GM21825 (cell line): ENCODE results near the gene NTM.

ENCODE experiments used
- ATAC-seq: cut with Tn5 transposase; IDR thresholded peaks from one replicate; pipeline ENCODE4 v1.9.1; 2021; ENCODE audit warnings: mild to moderate bottlenecking, moderate library complexity; ENCODE audit not compliant: unreplicated experiment

NTM gene

DNA sequence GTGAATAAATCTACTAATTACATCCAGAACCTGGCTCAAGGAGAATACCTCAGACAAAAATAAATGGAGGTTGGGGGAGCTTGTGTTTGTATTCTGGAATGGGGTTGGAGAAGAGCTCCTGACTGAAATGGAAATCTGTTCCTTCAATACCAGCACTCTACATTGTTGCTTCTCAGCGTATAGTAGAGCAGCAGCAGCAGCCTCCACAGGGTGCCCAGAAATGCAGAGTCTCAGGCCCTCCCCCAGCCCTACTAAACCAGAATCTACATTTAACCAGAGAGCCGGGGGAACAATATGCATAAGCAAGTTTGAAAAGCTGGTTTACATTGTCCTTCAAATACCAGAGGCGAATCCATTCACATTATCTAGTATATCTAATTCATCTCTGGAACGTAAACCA, 474.8 kb downstream of the NTM start:
- ATAC-seq: no peak

GRCh38 chr11:131849485-131849884, 479.1 kb downstream of the NTM start:
- ATAC-seq: no peak

DNA sequence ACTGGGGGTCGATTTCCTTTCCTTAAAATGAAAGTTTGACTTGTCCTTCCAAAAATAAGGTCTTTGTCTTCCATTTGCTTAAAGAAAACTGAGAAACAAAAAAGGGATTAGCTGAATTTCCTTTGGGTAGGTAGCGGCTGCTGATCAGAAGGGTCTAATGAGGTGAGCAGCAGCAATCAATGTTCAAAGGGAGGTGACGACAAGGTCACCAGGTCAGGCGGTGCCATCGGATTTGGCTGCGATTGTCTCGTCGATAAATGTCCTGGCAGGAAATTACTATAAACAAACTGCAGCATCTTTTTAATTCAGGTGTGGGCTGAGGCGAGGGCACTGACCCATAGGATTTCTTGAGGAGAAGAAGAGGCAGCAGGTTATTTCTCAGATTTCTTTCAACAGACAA, 480.1 kb downstream of the NTM start:
- ATAC-seq: no peak

DNA sequence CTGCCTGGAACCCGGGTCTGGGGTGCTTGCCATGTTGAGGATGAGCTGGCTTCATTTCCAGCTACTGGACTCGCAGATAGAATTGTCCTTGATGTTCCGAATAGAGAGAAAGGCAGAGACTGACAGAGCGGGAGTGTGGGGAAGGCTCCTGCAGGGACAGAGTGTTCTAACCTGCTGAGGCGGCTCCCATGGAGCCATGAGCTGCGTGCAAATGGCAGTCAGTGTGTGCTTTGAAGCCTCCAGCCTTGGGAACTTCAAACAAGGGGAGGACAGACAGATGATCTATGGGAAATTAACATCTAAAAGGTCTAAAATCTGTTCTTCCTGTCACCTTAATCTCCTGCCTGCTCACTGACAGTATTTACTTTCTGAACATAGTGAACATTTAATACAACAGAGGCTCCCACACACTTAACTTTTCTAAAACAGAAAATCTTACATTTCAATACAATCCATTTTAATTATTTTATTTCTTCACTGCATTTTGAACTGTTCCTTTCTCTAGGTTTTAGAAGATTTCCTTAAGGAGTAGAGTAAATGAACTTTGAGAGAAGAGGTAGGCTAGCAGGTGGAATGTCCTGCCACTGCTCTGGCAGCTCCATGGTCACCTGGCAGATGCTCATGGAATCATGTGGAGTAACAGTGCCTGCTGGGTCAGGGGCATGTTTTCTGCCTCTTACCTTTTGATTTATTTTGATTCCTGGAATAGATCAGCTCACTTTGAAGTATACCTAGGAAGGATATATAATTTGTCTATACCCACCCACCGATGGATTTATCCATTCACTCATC, 481.7 kb downstream of the NTM start:
- ATAC-seq: no peak

GRCh38 chr11:131852757-131853156, 482.3 kb downstream of the NTM start:
- no peak for ATAC-seq

DNA sequence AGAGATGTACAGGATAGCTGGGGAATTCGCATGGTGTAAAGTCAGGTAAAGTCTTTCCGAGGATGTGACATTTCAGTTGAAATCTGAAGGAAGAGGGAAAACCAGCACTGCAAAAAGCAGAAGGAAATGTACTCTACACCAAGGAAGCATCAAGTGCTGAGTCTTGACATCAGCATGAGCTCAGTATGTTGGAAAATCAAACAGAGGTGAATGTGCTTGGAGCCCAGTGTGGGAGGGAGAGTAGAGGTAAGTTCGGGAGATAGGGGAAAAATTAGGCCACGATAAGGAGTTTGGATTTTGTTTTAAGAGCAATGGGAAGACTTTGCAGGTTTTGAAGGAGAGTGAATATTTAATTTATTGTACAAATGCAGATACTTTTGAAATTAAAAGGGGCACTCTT, 484.0 kb downstream of the NTM start:
- ATAC-seq: no peak

DNA sequence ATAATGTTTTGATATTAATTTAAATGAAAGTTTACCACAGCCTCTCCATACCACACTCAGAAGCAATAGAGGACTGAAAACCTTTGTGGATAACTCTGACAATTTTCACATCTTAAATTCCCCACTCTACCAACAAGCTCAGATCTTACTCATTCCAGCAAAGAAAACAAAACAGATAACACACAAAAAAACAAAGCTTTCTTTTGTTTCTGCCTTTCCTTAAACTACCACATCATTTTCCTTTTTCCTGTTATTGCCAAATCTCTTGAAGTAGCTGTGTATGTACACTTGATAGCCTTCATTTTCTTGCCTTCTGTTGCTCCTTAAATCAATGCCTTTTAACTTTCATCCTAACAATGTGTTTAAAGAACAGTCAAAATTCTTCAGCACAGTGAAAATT, 484.9 kb downstream of the NTM start:
- no peak for ATAC-seq

DNA sequence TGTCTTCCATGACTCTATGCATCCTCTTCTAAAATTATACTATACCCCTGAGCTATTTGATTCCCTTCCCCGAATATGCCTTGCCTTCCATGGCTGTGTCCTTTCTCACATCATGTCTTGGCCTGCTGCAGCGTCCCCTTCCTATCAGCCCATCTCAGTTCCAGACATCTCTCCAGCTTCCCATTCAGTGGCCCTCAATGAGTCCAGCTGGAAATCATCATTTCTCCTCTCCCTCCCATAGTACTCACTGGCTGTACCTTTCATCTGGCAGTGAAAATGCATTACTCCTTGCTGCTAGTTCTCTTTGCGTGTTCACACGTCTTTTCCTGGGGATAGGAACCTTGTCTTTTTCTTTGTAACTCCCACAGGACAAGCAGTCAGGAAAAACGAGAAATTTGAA, 486.8 kb downstream of the NTM start:
- ATAC-seq: no peak

- no peak for ATAC-seq
These were observed 488.1 kb downstream of the NTM start for GRCh38 chr11:131858505-131858904.

- no peak for ATAC-seq
These were observed 489.3 kb downstream of the NTM start for GRCh38 chr11:131859538-131860210.

DNA sequence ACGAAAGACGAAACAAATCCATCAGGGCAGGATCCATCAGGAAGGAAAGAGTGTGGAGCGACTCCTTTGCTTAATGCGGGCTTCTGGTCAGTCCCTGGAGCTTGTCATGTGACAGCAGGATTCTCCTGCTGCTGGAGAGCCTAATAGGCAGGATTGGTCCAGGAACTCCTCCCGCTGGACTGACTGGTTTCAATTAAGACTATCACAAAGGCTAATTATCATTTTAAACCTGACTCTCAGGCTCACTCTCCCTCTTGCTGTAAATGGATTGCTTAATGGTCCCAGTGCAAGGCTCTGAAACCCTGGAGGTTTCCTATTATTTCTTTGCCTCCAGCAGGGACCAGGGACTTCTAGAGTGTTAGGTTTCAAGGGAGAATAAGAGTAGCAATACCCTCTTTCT, 493.8 kb downstream of the NTM start:
- no peak for ATAC-seq

DNA sequence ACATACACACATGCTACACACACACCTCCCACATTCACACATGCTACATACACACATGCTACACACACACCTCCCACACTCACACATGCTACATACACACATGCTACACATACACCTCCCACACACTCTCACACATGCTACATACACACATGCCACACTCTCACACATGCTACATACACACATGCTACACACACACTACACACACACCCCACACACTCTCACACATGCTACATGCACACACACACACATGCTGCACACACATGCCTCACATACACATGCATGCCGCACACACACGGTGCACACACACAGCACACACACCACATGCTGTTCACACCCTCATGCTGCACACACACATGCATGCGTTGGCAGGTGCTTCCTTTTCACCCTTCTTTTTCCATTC, 495.4 kb downstream of the NTM start:
- ATAC-seq: no peak

DNA sequence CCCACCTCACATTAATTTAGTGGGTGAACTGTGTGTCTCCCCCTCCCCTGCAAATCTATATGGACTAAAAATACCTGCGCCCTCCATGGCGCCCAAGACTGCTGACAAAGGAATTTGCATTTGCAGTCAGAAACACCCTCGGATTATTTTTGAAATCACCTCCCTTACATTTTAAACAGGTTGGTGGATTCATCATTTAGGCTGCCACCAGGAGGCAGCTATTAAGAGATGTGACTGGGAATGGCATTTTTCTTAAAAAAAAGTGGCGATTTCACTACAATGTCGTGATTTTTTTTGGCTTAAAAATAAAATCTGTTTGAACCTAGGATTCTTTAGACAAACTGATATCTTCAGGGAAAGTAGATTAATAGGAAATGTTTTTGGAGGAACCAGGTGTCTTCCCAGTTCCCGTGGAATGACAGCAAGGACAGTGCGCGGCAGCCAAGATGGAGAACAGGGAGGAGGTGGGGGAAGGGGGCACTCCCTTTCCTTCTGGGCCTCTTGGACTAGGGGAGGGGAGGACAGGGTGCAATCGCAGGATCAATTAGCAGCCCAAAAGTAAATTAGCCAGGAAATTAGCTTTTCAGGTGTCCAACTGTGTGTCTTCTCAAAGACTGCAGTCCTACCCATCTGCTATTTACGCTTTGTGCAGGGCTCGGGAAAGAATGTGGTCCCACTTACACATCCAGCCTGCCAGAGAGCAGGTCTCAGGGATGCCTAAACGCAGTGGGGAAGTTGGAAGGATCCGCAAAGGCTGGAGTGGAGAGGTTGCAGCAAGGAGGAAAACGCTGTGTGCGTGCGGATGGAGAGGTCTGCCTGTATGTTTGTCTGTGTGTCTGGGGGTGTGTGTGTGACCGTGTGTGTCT, 496.4 kb downstream of the NTM start:
- ATAC-seq: no peak

GRCh38 chr11:131867457-131868257, 497.2 kb downstream of the NTM start:
- no peak for ATAC-seq

- no peak for ATAC-seq
These were observed 498.5 kb downstream of the NTM start for GRCh38 chr11:131868629-131869507.

GRCh38 chr11:131870305-131870704, 499.9 kb downstream of the NTM start:
- ATAC-seq: no peak

GRCh38 chr11:131871006-131871405, 500.6 kb downstream of the NTM start:
- ATAC-seq: no peak

DNA sequence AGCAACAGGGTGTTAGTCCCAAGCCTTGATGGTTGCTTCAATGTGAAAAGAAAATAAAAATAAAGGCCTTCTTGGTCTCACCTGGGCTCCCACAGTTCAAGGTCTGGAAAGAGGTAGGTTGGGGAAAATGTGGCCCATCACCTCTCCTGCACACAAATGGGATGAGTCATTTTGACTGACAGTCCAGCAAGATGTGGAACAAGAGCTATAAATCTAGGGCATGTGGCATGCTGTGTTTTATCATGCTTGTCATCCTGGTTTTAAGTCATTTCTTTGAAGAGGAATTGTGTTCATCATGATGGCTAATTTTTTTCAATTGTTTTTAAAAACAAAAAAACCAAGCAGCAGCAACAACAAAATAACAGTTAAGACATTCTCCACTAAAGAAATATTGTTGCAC, 503.7 kb downstream of the NTM start:
- no peak for ATAC-seq

GRCh38 chr11:131875611-131876010, 505.2 kb downstream of the NTM start:
- no peak for ATAC-seq
